GM12878 (cell line): Measurements from ENCODE around the gene GFOD2. TPM values are rescaled to one million over a fixed set of nuclear protein-coding genes. Genes with fewer than 3 reads are reported as not detected.

Source experiments
- ATF7 ChIP-seq: fragments of 450-650 bp; IDR thresholded peaks from 2 replicates; pipeline ENCODE4 v1.6.1; 2016; ENCODE audit warnings: low read depth, mild to moderate bottlenecking
- E2F4 ChIP-seq: IDR thresholded peaks from 2 replicates; pipeline ENCODE4 v1.6.1; 2012; ENCODE audit warnings: low read depth, low read length, improper control_type of control experiment
- IRF4 ChIP-seq: IDR thresholded peaks from 2 replicates; pipeline ENCODE4 v1.6.1; 2011; ENCODE audit warnings: low read depth, low read length
- KLF5 ChIP-seq: fragments of 450-650 bp; IDR thresholded peaks from 2 replicates; pipeline ENCODE4 v1.6.1; 2014; ENCODE audit warnings: mild to moderate bottlenecking; ENCODE audit not compliant: partially characterized antibody
- MEF2A ChIP-seq: IDR thresholded peaks from 2 replicates; pipeline ENCODE4 v1.6.1; 2011; ENCODE audit warnings: low read depth, mild to moderate bottlenecking, low read length, moderate library complexity; ENCODE audit not compliant: insufficient read depth
- MYB ChIP-seq: fragments of 150-350 bp; IDR thresholded peaks from 2 replicates; pipeline ENCODE4 v1.6.1; 2014; ENCODE audit warnings: mild to moderate bottlenecking, low read depth, low read length, borderline replicate concordance
- NFYB ChIP-seq: IDR thresholded peaks from 2 replicates; pipeline ENCODE4 v1.6.1; 2011; ENCODE audit warnings: low read depth, mild to moderate bottlenecking, low read length, improper control_type of control experiment, moderate library complexity; ENCODE audit not compliant: insufficient read depth
- NR2F1 ChIP-seq: fragments of 450-650 bp; conservative IDR thresholded peaks from 2 replicates; pipeline ENCODE4 v1.6.1; 2017; ENCODE audit warnings: mild to moderate bottlenecking
- PKNOX1 ChIP-seq: fragments of 450-650 bp; IDR thresholded peaks from 2 replicates; pipeline ENCODE4 v1.6.1; 2016; ENCODE audit warnings: mild to moderate bottlenecking
- POLR2A ChIP-seq: IDR thresholded peaks from 2 replicates; pipeline ENCODE4 v1.6.1; 2011; ENCODE audit warnings: low read depth, mild to moderate bottlenecking, low read length
- POLR2AphosphoS2 ChIP-seq: IDR thresholded peaks from 2 replicates; pipeline ENCODE4 v1.6.1; 2011; ENCODE audit warnings: low read depth, mild to moderate bottlenecking, low read length, improper control_type of control experiment, moderate library complexity
- RAD21 ChIP-seq: IDR thresholded peaks from 2 replicates; pipeline ENCODE4 v1.6.1; 2011; ENCODE audit warnings: mild to moderate bottlenecking, low read depth, low read length, moderate library complexity; ENCODE audit not compliant: insufficient read depth
- RELA ChIP-seq: fragments of 450-650 bp; IDR thresholded peaks from 2 replicates; pipeline ENCODE4 v1.8.0; 2014; ENCODE audit warnings: borderline replicate concordance; ENCODE audit not compliant: partially characterized antibody
- REST ChIP-seq: IDR thresholded peaks from 2 replicates; pipeline ENCODE4 v1.6.1; 2012; ENCODE audit warnings: mild to moderate bottlenecking, low read depth, low read length
- TCF12 ChIP-seq: IDR thresholded peaks from 2 replicates; pipeline ENCODE4 v1.6.1; 2011; ENCODE audit warnings: low read depth, mild to moderate bottlenecking, low read length
- ZZZ3 ChIP-seq: IDR thresholded peaks from 2 replicates; pipeline ENCODE4 v1.6.1; 2011; ENCODE audit warnings: low read depth; ENCODE audit not compliant: control insufficient read depth, insufficient read length
- polyA plus RNA-seq, 11 experiments: library from polyadenylated mRNA; depleted of rRNA in 4 of 11; unstranded in 6 of 11; stranded (reverse) in 5 of 11; fragments of >200 nt; fragmentation: Nextera tagmentation in 4 of 11; fragmentation: Illumina TruSeq in 1 of 11; extraction: Ambion mirVana in 4 of 11; extraction: Trizol in 1 of 11; gene quantifications; 1 replicate in 1 of 11; 2 replicates in 10 of 11; pipeline versions ENCODE4 v1.2.1 to v1.2.3, GENCODE V29; 2011 to 2016; ENCODE audit warnings: inconsistent platforms in 2 of 11, missing spikeins in 2 of 11, low read depth in 1 of 11
- total RNA-seq, 4 experiments: library from RNA; depleted of rRNA in 3 of 4; stranded (reverse); fragments of >200 nt in 3 of 4; fragmentation: Illumina TruSeq in 1 of 4; extraction: Trizol in 1 of 4; gene quantifications; 2 replicates each; pipeline versions ENCODE4 v1.2.1 to v1.2.3, GENCODE V29; 2013 to 2021
- TF ChIP-seq, protein P1 (sequence below): fragments of 450-650 bp; formaldehyde crosslinking; IDR thresholded peaks from 2 replicates; pipeline ENCODE4 v1.5.0; 2022; ENCODE audit warnings: mild to moderate bottlenecking, missing genetic modification characterization
- TF ChIP-seq, protein P2 (sequence below): fragments of 450-650 bp; IDR thresholded peaks from 2 replicates; pipeline ENCODE4 v1.6.1; 2017; ENCODE audit warnings: borderline replicate concordance

The GFOD2 gene
- total and polyA plus RNA-seq, 10 of the 15 experiments (the other 5 are each of a cell fraction or from before 2014, with no cell fraction given) = 2.0 to 15.9 (median 12.0) TPM

- TF ChIP-seq, protein P1, sequence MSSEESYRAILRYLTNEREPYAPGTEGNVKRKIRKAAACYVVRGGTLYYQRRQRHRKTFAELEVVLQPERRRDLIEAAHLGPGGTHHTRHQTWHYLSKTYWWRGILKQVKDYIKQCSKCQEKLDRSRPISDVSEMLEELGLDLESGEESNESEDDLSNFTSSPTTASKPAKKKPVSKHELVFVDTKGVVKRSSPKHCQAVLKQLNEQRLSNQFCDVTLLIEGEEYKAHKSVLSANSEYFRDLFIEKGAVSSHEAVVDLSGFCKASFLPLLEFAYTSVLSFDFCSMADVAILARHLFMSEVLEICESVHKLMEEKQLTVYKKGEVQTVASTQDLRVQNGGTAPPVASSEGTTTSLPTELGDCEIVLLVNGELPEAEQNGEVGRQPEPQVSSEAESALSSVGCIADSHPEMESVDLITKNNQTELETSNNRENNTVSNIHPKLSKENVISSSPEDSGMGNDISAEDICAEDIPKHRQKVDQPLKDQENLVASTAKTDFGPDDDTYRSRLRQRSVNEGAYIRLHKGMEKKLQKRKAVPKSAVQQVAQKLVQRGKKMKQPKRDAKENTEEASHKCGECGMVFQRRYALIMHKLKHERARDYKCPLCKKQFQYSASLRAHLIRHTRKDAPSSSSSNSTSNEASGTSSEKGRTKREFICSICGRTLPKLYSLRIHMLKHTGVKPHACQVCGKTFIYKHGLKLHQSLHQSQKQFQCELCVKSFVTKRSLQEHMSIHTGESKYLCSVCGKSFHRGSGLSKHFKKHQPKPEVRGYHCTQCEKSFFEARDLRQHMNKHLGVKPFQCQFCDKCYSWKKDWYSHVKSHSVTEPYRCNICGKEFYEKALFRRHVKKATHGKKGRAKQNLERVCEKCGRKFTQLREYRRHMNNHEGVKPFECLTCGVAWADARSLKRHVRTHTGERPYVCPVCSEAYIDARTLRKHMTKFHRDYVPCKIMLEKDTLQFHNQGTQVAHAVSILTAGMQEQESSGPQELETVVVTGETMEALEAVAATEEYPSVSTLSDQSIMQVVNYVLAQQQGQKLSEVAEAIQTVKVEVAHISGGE (CRISPR knock-in tag) = no peak
- peak; percentile 47 for TF ChIP-seq KLF5
- TF ChIP-seq E2F4 = no peak
- TF ChIP-seq, protein P2, sequence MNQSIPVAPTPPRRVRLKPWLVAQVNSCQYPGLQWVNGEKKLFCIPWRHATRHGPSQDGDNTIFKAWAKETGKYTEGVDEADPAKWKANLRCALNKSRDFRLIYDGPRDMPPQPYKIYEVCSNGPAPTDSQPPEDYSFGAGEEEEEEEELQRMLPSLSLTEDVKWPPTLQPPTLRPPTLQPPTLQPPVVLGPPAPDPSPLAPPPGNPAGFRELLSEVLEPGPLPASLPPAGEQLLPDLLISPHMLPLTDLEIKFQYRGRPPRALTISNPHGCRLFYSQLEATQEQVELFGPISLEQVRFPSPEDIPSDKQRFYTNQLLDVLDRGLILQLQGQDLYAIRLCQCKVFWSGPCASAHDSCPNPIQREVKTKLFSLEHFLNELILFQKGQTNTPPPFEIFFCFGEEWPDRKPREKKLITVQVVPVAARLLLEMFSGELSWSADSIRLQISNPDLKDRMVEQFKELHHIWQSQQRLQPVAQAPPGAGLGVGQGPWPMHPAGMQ = no peak
- no peak for TF ChIP-seq NR2F1
- no peak for TF ChIP-seq ZZZ3
- TF ChIP-seq ATF7 = no peak
- TF ChIP-seq POLR2AphosphoS2 = no peak
- TF ChIP-seq NFYB = no peak
- TF ChIP-seq RAD21 = peak; percentile 67
- TF ChIP-seq RELA = no peak
- no peak for TF ChIP-seq MYB
- no peak for TF ChIP-seq REST
- TF ChIP-seq IRF4 = no peak
- no peak for TF ChIP-seq MEF2A
- no peak for TF ChIP-seq POLR2A
- 0 out of 2 replicates have a peak, but pooled peaks have one; percentile 15 for TF ChIP-seq TCF12
- peak; percentile 95 for TF ChIP-seq PKNOX1
Observed at GRCh38 chr16:67667817-67668494, 51.2 kb downstream of the GFOD2 start (continued).
